Fibroblast of skin of scalp (primary cell): Measurements from ENCODE around the gene CRTAC1. TPM values are rescaled to one million over a fixed set of nuclear protein-coding genes. Genes with fewer than 3 reads are reported as not detected.

Experiments used
- DNase-seq: peaks from one replicate; pipeline ENCODE4 v3.0.0-alpha.2; 2013
- polyA plus RNA-seq, 2 experiments: library from polyadenylated mRNA; unstranded; fragments of 120-200 nt; gene quantifications; one replicate each; pipeline ENCODE4 v1.2.1, GENCODE V29; 2013; ENCODE audit not compliant: insufficient read length in 2 of 2

The CRTAC1 gene
- 0.07 TPM for polyA plus RNA-seq (2013, experiment 1 of 2; ENCODE audit: insufficient read length)
- polyA plus RNA-seq (2013, experiment 2 of 2; ENCODE audit: insufficient read length): 0.33 TPM

GRCh38 chr10:98030093-98030821, at the start of gene CRTAC1:
Gene CRTAC1, minus strand, starts transcription at chr10:98030621. Its CDS starts 149 bp downstream, at chr10:98030472.
- peak; percentile 37 for DNase-seq

GRCh38 chr10:98078774-98079173, 48.4 kb upstream of the CRTAC1 start:
- no peak for DNase-seq

GRCh38 chr10:98077223-98077622, 46.8 kb upstream of the CRTAC1 start:
- DNase-seq: no peak

- no peak for DNase-seq
These were observed 45.7 kb upstream of the CRTAC1 start for GRCh38 chr10:98076086-98076485.

- peak; percentile 19 for DNase-seq
These were observed 44.0 kb upstream of the CRTAC1 start for GRCh38 chr10:98074315-98074911.

GRCh38 chr10:98067165-98067564, 36.7 kb upstream of the CRTAC1 start:
- no peak for DNase-seq

GRCh38 chr10:98063740-98064027, 33.3 kb upstream of the CRTAC1 start:
- DNase-seq: no peak

GRCh38 chr10:98062424-98062823, 32.0 kb upstream of the CRTAC1 start:
- DNase-seq: no peak

- DNase-seq: no peak
These were observed 29.7 kb upstream of the CRTAC1 start for GRCh38 chr10:98060079-98060478.

GRCh38 chr10:98058295-98058694, 27.9 kb upstream of the CRTAC1 start:
- DNase-seq: no peak

GRCh38 chr10:98055841-98056516, 25.6 kb upstream of the CRTAC1 start:
- DNase-seq: peak; percentile 15

GRCh38 chr10:98047009-98047741, 16.8 kb upstream of the CRTAC1 start:
- DNase-seq: no peak

- DNase-seq: peak; percentile 51
These were observed 15.5 kb upstream of the CRTAC1 start for GRCh38 chr10:98045785-98046389.

- peak; percentile 55 for DNase-seq
These were observed 11.1 kb upstream of the CRTAC1 start for GRCh38 chr10:98041352-98042043.

GRCh38 chr10:98039690-98040381, 9.4 kb upstream of the CRTAC1 start:
- no peak for DNase-seq

GRCh38 chr10:98038288-98038687, 7.9 kb upstream of the CRTAC1 start:
- no peak for DNase-seq

- no peak for DNase-seq
These were observed 5.2 kb upstream of the CRTAC1 start for GRCh38 chr10:98035599-98035998.

GRCh38 chr10:98033515-98033914, 3.1 kb upstream of the CRTAC1 start:
- no peak for DNase-seq

GRCh38 chr10:98031440-98031839, 1.0 kb upstream of the CRTAC1 start:
- no peak for DNase-seq

GRCh38 chr10:98030991-98031431, 590 bp upstream of the CRTAC1 start:
- no peak for DNase-seq
